NCI-H1436 (cell line): ENCODE measurements around the gene CSTPP1.
"Not testable (repeated sequence)": the region's sequence is repeated elsewhere in the genome, so short reads cannot be mapped to it uniquely, and the experiment has no call there.

Source experiments
- DNase-seq: peaks from one replicate; lab custom pipeline; 2025; lab: John Stamatoyannopoulos, UW

CSTPP1 gene

GRCh38 chr11:47050284-47050683 is 113.7 kb downstream of the CSTPP1 start:
- DNase-seq = no peak

GRCh38 chr11:47051217-47051616 is 114.7 kb downstream of the CSTPP1 start:
- no peak for DNase-seq

DNA sequence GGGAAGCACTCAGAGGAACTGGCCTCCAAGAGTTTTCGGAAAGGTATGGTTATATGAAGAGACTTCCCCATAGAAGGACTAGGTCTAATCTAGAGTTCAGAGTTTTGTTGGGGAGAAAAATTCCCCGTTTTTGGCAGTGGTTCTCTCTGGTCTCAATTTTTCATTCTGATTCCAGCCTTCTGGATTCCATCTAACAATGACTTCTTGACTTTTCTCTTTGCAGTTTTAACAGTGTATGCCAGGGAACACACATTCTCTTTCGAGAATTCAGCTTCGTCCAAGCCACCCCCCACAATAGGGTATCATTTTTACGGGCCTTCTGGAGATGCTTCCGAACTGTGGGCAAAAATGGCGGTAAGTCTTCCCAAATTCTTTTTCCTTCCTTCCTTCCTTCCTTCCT is 115.6 kb downstream of the CSTPP1 start:
- DNase-seq = no peak

DNA sequence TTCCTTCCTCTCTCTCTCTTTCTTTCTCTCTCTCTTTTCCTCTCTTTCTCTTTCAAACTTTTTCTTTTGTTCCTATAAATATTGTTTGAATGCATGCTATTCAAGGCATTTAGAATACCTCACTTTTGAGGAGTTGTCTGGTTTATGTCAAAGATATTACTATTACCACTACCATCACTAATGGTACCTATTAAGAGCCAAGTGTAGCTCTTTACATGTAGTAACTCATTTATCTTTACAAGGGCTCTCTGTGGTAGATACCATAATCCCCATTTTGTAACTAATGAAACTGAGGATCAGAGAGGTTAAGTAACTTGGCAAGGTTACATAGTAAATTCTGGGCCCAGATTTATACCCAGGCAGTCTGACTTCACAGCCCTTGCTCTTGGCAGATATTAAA is 116.0 kb downstream of the CSTPP1 start:
- DNase-seq = no peak

DNA sequence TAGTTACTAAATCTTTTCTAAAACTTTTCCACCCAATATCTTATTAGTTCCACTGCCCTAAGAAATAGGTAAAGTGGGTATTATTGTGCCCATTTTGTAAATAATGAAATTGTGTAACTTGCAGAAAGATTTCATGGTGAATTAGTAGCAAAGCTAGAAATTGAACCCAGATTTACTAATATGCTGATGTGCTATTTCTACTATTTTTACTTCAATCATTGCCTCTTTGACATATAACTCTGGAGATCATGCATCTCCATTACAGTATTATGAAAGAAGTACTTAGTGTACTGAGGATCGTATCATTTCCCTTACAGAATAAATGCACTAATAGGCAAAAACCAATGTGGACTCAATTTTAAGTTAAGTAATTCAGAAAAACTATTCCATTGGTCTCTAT is 119.0 kb downstream of the CSTPP1 start:
- DNase-seq = no peak

GRCh38 chr11:47056261-47056915 is 119.8 kb downstream of the CSTPP1 start:
- no peak for DNase-seq

DNA sequence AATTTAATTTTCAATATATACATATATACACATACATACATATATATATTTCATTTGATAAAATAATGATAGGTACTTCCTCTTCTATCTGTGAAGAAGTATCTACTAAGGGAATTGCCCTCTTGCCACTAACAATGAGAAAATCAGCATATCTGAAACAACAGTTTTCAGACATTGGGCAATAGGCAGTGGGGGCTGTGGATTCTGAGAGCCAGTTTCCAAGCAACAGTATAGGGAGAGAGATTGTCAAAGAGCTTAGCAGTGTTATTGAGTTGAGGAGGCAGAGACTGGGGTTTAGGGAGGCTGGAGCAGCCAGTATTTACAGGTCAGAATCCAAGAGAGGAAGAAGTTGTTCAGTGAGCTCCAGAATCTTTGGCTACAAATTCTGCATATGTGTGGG is 120.8 kb downstream of the CSTPP1 start:
- no peak for DNase-seq

DNA sequence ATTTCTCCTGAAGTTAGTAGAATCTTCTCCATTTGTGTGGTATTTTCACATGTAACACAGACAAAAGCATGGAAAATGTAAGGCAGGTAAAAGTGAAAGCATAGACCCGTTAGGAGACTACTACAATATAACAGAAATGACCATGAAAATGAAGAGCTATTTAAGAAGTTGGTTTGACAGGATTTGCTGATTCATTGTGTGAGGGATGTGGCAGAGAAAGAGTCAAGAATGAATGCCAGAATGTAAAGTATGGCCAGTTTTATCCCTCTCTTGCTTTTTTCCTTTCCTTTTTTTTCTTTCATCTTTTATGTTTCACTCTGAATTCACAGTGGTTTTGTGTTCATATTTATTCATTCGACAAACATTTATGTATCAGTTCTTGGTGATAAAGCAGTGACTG is 124.2 kb downstream of the CSTPP1 start:
- no peak for DNase-seq

DNA sequence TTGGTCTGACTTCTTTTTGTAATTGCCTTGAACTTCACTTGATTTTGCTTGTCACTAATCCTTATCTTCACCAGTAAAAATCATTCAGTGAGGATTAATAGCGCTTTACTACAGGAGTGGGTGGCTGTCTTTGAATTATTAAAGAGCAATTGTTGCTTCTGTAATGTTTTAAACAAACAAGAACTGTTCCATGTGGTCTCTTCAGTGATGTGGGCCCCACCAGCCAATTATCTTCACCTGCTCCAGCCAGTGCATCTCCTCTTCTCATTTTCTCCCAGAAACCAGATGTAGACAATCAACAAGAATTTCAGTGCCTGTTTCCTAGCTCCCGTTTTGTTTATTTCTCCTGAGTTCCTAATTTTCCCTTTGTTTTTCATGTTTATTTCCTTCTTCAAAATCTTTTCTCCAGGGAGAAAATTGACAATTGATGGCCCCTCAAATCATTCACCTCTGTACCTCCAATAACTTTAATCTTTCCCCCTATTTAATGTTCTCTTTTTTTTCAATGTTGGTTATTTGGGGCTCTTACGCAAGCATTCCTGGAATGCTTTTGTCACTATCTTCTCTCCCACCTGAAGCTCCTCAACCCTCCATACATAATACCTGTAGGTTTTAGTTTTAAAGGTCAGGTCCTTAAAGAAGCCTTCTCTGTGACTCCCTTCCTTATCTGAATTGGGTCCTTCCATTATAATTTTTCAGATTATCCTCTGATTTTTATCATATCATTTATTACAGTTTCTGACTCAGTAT is 125.0 kb downstream of the CSTPP1 start:
- no peak for DNase-seq

- DNase-seq = no peak
These were observed 126.2 kb downstream of the CSTPP1 start for GRCh38 chr11:47062736-47063135.

GRCh38 chr11:47067401-47067800 is 130.8 kb downstream of the CSTPP1 start:
- DNase-seq = no peak

DNA sequence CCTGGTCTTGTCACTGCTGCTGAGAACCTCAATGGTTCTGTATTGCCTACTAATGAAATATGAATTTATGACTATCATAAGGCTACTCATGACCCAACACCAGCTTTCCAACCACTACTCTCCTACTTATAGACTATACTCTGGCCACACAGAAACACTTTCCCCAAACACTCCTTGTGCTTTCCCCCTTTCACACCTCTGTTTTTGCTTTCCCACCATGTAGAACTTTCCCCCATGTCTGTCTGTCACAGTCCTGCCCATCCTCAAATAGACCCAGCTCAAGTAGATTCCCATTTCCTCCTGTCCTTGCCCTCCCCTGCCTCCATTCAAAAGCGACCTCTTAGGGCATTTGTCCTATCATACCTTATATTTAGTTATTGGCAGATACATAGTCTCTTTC is 134.2 kb downstream of the CSTPP1 start:
- DNase-seq = no peak

- no peak for DNase-seq
These were observed 134.8 kb downstream of the CSTPP1 start for GRCh38 chr11:47071341-47071740.

- no peak for DNase-seq
These were observed 135.3 kb downstream of the CSTPP1 start for GRCh38 chr11:47071791-47072261.

DNA sequence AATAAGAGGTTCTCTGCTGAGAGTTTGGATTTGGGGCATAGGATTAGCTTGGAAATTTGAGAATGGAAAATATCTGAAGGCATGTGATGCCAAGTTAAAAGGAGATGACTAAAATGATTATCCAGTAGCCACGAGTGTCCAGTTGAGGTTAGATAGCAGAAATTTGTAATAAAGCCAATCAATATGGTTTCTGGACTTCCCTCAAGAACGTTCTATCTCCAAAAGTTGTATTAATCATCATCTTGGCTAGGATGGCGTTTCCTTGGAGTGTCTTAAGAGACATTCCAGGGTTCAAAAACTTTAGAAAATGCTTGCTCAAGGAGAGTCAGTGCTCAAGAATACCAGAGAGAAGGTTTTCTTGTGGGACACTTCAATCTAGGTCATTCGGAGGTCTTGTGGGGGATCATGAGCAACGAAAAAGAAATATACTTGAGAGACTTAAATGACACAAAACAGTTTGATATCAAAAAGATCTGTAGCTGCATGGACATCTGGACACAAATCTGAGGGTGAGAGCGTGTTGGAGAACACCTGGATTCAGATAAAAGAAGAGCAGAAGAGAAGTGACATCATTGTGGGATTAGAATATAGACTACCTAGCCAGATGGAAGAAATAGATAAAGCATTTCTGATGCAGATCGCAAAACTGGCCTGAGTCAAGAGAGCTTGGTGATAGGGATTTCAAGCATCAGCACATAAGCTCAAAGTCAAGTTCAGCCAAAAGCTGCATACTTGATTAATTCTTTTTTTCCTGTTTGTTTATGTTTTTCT is 142.4 kb downstream of the CSTPP1 start:
- no peak for DNase-seq

DNA sequence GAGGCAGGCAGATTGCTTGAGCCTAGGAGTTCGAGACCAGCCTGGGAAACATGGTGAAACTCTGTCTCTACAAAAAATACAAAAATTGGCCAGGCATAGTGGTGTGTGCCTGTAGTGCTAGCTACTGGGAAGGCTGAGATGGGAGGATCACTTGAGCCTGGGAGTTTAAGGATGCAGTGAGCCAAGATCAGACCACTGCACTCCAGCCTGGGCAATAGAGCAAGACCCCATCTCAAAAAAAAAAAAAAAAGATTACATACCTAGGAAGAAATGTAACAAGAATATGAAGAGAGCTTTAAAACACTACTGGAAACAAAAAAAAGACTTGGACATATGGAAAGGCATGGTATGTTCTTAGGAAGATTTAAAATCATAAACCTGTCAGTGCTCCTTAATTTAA is 144.2 kb downstream of the CSTPP1 start:
- not testable (repeated sequence) for DNase-seq

DNA sequence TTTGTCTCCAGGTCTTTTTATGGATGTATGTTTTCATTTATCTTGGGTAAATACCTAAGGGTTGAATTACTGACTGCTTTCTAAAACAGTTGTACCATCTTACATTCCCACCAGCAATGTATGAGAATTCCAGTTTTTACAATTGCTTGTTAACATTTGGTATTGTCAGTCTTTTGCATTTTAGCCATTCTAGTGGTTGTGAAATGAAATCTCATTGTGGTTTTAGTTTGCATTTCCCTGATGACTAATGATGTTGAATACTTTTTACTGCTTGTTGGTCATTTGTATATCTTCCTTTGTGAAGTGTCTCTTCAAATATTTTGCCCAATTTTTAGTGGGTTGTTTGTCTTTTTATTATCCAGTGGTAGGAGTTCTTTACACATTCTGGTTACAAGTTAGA is 147.4 kb downstream of the CSTPP1 start:
- no peak for DNase-seq

- no peak for DNase-seq
These were observed 151.2 kb downstream of the CSTPP1 start for GRCh38 chr11:47087801-47088200.

- DNase-seq = no peak
These were observed 157.0 kb downstream of the CSTPP1 start for GRCh38 chr11:47093541-47093940.

DNA sequence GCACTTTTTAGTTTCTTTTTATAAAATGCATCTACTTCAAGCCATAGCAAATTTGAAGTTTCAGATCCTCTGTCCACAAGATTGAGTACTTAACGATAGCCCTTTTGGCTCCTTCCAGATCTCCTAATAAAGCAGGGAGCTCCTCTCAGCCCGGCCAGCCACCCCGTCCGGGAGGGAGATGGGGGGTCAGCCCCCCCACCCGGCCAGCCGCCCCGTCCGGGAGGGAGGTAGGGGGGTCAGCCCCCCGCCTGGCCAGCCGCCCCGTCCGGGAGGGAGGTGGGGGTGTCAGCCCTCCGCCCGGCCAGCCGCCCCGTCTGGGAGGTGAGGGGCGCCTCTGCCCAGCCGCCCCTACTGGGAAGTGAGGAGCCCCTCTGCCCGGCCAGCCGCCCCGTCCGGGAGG is 160.3 kb downstream of the CSTPP1 start:
- DNase-seq = not testable (repeated sequence)

DNA sequence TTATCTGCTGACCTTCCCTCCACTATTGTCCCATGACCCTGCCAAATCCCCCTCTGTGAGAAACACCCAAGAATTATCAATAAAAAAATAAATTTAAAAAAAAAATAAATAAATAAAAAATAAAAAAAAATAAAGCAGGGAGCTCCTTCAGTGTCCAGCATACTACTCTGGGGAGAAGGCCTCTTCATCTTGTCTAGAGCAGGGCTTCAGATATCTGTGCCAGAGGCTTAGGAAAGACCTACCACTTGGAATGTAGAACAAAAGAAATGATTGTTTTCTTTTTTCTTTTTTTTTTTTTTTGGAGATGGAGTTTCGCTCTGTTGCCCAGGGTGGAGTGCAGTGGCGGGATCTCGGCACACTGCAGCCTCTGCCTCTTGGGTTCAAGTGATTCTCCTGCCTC is 161.7 kb downstream of the CSTPP1 start:
- not testable (repeated sequence) for DNase-seq

DNA sequence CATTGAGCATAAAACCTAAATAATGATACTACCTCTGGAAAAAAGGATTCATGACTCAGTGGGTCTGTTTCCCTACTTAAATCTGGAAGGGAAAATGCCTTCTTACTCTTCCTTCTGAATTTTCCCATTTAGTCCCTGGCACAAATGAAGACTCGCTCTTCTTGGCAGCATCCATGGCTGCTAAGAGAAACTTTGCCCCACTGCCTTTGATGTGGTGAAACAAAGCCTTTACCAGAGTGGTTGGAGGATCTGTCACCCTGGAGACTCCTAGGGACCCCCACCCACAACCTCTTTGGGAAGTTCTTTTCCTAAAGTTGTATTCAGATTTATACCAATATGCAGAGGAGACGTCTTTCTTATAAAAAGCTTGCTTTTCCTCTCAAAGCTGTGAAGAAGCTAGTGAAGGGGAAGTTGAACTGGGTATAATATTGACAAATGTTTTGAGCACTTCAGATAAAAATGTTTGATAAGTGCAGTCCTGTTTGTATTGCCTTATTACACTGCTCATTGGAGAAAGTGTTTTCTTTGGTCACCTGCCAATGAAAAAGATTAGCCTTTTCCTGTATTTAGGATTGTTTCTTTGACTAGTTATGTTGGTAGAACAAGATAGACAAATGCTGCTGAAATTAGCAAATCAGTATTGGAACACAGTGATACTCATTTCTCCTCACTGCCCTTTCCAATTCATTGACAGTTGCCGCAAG is 162.8 kb downstream of the CSTPP1 start:
- peak; percentile 36 for DNase-seq
